Measurements from ENCODE around the gene CST8. TPM values are rescaled to one million over a fixed set of nuclear protein-coding genes. Genes with fewer than 3 reads are reported as not detected.

Gene CST8
- total RNA-seq, 2 experiments from 2014 or later = not detected

DNA sequence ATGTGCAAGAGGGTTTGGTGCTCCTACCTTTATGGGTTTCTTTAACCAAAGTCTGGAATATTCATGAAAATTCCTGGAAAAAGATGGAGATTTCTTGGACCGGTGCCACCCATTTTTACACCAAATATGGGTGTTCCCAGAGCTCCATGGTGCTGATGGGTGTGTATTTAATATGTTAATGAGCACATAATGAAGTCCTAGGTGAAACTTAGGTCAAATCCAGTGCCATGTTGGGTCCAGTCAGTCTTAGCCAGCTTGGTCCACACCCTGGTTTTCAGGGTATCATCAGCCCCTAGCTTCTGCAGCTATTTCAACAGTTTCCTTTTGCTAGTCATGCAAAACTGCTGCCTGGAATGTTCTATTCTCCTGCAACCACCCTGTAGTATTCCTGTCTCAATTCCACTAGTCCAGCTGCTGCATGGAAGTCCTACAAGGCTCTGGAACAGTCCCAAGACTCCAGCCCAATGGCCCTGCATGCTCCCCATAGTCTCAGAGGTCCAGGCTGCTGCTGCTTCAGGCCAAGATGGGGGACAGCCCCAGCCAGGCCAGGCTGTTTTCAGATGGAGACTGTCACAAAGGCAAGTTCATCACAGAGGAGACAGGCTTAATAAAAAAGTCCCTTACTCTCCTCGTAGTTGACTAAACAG is 45.5 kb downstream of the CST8 start:
- POLR2A ChIA-PET = no interaction called here
- DNase-seq = no peak
- Mint-ChIP-seq H3K36me3 (ENCODE audit: low read depth) (no peaks in the 10 kb centered on the region), H3K27me3 (peaks cover 12% of the 10 kb centered on the region), H3K27ac (no peak overlapping the region), H3K4me3 (no peak overlapping the region), H3K9me3 (no peaks in the 10 kb centered on the region), H3K4me1 (ENCODE audit: low read depth) (peaks cover under 1% of the 10 kb centered on the region)
- TF ChIP-seq, protein P1, sequence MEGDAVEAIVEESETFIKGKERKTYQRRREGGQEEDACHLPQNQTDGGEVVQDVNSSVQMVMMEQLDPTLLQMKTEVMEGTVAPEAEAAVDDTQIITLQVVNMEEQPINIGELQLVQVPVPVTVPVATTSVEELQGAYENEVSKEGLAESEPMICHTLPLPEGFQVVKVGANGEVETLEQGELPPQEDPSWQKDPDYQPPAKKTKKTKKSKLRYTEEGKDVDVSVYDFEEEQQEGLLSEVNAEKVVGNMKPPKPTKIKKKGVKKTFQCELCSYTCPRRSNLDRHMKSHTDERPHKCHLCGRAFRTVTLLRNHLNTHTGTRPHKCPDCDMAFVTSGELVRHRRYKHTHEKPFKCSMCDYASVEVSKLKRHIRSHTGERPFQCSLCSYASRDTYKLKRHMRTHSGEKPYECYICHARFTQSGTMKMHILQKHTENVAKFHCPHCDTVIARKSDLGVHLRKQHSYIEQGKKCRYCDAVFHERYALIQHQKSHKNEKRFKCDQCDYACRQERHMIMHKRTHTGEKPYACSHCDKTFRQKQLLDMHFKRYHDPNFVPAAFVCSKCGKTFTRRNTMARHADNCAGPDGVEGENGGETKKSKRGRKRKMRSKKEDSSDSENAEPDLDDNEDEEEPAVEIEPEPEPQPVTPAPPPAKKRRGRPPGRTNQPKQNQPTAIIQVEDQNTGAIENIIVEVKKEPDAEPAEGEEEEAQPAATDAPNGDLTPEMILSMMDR (IDR thresholded peaks at IDR 0.05) = no peak
- intact Hi-C loops (cut with micrococcal nuclease) = no loop called here
- CTCF ChIA-PET = no interaction called here
- no peak for ATAC-seq

DNA sequence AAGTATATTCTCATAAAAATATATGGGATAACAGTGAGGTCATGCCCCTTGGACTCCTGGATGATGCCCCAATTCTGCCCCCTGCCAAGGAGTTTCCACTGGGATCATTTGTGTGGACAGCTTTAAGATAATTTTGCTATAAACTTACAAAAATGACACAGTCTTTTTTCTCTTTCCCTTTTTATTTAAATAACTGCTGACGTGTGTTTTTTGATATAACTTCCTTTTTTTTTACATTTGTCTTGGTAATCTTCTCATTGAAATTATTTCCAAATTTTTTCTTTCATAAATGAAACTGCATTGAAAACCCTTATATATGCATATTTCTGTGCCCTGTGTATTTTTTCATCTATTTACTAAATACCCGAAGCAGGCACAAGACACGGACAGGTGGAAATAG is 46.1 kb downstream of the CST8 start:
- H3K27me3 Mint-ChIP-seq = peaks cover 12% of the 10 kb centered on the region
- DNase-seq (no peak), ATAC-seq (no peak)
- ChIA-PET POLR2A (no interaction called here), CTCF (no interaction called here)
- H3K36me3 Mint-ChIP-seq (ENCODE audit: low read depth) = no peaks in the 10 kb centered on the region
- intact Hi-C loops (cut with micrococcal nuclease) = no loop called here
- H3K27ac Mint-ChIP-seq = no peak overlapping the region
- H3K4me1 Mint-ChIP-seq (ENCODE audit: low read depth) = no peaks in the 10 kb centered on the region
- no peak overlapping the region for H3K4me3 Mint-ChIP-seq
- H3K9me3 Mint-ChIP-seq = no peaks in the 10 kb centered on the region
- TF ChIP-seq, protein P1 (IDR thresholded peaks at IDR 0.05) = no peak

DNA sequence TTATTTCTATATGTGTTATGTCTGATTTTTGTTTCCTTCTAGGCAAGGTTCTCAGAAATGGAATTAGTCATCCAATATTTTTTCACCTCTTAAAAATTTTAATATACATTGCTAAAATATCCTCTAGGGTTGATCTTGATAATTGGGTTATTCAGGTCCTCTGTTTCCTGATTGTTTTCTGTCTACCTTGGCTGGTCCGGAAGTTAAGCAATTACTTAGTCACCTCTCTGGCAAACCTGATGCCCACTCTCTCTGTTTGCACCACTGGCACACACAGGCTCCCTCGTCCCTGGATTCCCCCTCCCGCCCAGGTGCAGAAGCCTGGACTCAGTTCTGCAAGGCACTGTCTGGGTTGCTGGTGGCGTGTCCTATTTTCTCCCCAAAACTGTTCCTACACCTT is 49.7 kb downstream of the CST8 start:
- POLR2A ChIA-PET = no interaction called here
- intact Hi-C loops (cut with micrococcal nuclease) = no loop called here
- CTCF ChIA-PET = no interaction called here
- TF ChIP-seq, protein P1 (IDR thresholded peaks at IDR 0.05) = no peak
- Mint-ChIP-seq H3K27me3 (peaks cover 15% of the 10 kb centered on the region), H3K4me1 (ENCODE audit: low read depth) (no peaks in the 10 kb centered on the region), H3K27ac (no peak overlapping the region), H3K9me3 (no peaks in the 10 kb centered on the region), H3K36me3 (ENCODE audit: low read depth) (no peaks in the 10 kb centered on the region), H3K4me3 (no peak overlapping the region)
- no peak for ATAC-seq
- DNase-seq = no peak

DNA sequence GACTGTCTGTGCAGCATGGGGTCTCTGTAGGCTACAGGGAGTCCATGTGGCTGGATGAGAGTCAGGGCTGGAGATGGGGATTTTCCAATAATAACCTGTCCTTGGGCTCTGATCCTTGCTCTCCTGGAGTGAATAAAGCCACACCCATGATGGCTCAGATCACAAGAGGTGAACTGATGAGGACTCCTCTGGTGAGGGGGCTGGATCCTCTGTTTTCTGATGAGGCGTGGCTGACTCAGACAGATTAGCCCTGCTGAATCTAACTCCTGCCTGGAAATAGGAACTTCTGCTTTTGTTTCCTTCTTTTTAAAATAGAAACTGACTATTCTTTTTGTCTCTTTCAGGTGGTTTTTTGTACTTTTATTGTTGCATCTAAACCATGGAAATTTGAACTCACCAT is 50.4 kb downstream of the CST8 start:
- H3K4me1 Mint-ChIP-seq (ENCODE audit: low read depth) = no peaks in the 10 kb centered on the region
- DNase-seq (no peak), ATAC-seq (no peak)
- CTCF ChIA-PET = no interaction called here
- TF ChIP-seq, protein P1 (IDR thresholded peaks at IDR 0.05) = no peak
- no peak overlapping the region for H3K4me3 Mint-ChIP-seq
- POLR2A ChIA-PET = no interaction called here
- no peaks in the 10 kb centered on the region for H3K36me3 Mint-ChIP-seq (ENCODE audit: low read depth)
- no peaks in the 10 kb centered on the region for H3K9me3 Mint-ChIP-seq
- intact Hi-C loops (cut with micrococcal nuclease) = no loop called here
- peaks cover 15% of the 10 kb centered on the region for H3K27me3 Mint-ChIP-seq
- no peak overlapping the region for H3K27ac Mint-ChIP-seq

DNA sequence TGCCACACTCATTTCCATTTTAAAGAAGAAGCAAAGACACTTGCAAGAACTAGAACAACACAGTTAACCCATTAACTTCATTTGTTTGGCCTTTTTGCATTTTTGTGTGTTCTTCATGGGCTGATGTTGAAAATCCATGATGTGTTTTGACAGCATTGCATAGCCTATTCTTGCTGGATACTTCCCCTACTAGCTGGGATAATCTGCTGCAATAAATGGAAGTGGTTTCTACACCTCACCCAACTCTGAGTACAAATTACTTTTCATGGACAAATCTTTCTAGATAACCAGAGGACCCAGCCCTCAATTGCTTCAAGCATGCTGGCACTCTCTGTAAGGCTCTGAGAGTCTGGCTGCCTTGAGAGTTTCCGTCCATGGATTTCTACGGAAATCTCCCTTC is 50.9 kb downstream of the CST8 start:
- intact Hi-C loops (cut with micrococcal nuclease) = no loop called here
- ChIA-PET POLR2A (no interaction called here), CTCF (no interaction called here)
- TF ChIP-seq, protein P1 (IDR thresholded peaks at IDR 0.05) = no peak
- Mint-ChIP-seq H3K27ac (no peak overlapping the region), H3K4me1 (ENCODE audit: low read depth) (no peaks in the 10 kb centered on the region), H3K4me3 (no peak overlapping the region), H3K27me3 (peaks cover 15% of the 10 kb centered on the region), H3K36me3 (ENCODE audit: low read depth) (no peaks in the 10 kb centered on the region), H3K9me3 (no peaks in the 10 kb centered on the region)
- DNase-seq = no peak
- no peak for ATAC-seq

Data from activated CD8-positive, alpha-beta T cell treated with anti-CD3 and anti-CD28 coated beads for 36 hours (primary cell).